CD4-positive, alpha-beta T cell (primary cell): Measurements from ENCODE around the gene SPP2. TPM values are rescaled to one million over a fixed set of nuclear protein-coding genes. Genes with fewer than 3 reads are reported as not detected.

Experiments
- ATAC-seq: fragments of 200-7000 bp; cut with Tn5 transposase; one replicate; pipeline ENCODE4 v1.10.0; 2022; ENCODE audit warnings: mild to moderate bottlenecking; ENCODE audit not compliant: poor library complexity
- CTCF ChIA-PET: fragments of 350-600 bp; sonication (Branson Sonifier 250); formaldehyde crosslinking; loops from one replicate; lab custom pipeline; 2021; ENCODE audit warnings: antibody characterized with exemption, inconsistent platforms; lab: Charles Lee
- POLR2A ChIA-PET: fragments of 350-600 bp; sonication (Branson Sonifier 250); formaldehyde crosslinking; loops from one replicate; lab custom pipeline; 2021; ENCODE audit warnings: antibody characterized with exemption, inconsistent platforms; lab: Charles Lee
- DNase-seq, 14 experiments: peaks; one replicate each; pipeline ENCODE4 v3.0.0-alpha.2; 2013 to 2020; ENCODE audit warnings: mixed read lengths in 2 of 14
- H3K27ac ChIP-seq, 2 donors: one replicate each; pipeline versions ENCODE4 v1.5.1 to v1.7.0; 2013; ENCODE audit warnings: low read length in 2 of 2, low read depth in 1 of 2, mild to moderate bottlenecking in 1 of 2
- H3K27me3 ChIP-seq, 2 experiments: 1 replicate in 1 of 2; 2 replicates in 1 of 2; pipeline versions ENCODE4 v1.6.1 to v1.7.0; 2013; ENCODE audit warnings: low read length in 2 of 2, control low read depth in 1 of 2, mild to moderate bottlenecking in 1 of 2, moderate library complexity in 1 of 2; ENCODE audit not compliant: insufficient read depth in 2 of 2, control insufficient read depth in 1 of 2
- H3K36me3 ChIP-seq: one replicate; pipeline ENCODE4 v1.6.1; 2013; ENCODE audit warnings: low read length, control low read depth; ENCODE audit not compliant: insufficient read depth
- H3K4me1 ChIP-seq: one replicate; pipeline ENCODE4 v1.6.1; 2013; ENCODE audit warnings: low read length, control low read depth; ENCODE audit not compliant: insufficient read depth
- H3K4me3 ChIP-seq: one replicate; pipeline ENCODE4 v1.5.1; 2013; ENCODE audit warnings: mild to moderate bottlenecking, low read length, moderate library complexity
- H3K9me3 ChIP-seq, 2 experiments: 1 replicate in 1 of 2; 2 replicates in 1 of 2; pipeline versions ENCODE4 v1.6.1 to v1.7.0; 2013; ENCODE audit warnings: low read length in 2 of 2, mild to moderate bottlenecking in 2 of 2, control low read depth in 1 of 2, moderate library complexity in 1 of 2; ENCODE audit not compliant: control insufficient read depth in 1 of 2, insufficient read depth in 1 of 2
- H3K27ac Mint-ChIP-seq: one replicate; pipeline ENCODE4 v1.8.0; 2020; ENCODE audit warnings: mixed read lengths
- H3K27me3 Mint-ChIP-seq: one replicate; pipeline ENCODE4 v1.8.0; 2021; ENCODE audit warnings: mixed read lengths
- H3K36me3 Mint-ChIP-seq: one replicate; pipeline ENCODE4 v1.8.0; 2021; ENCODE audit warnings: low read depth, mixed read lengths
- H3K4me1 Mint-ChIP-seq: one replicate; pipeline ENCODE4 v1.8.0; 2021; ENCODE audit warnings: low read depth, mixed read lengths
- H3K4me3 Mint-ChIP-seq: one replicate; pipeline ENCODE4 v1.8.0; 2020; ENCODE audit warnings: mild to moderate bottlenecking, mixed read lengths
- H3K9me3 Mint-ChIP-seq: one replicate; pipeline ENCODE4 v1.8.0; 2020; ENCODE audit warnings: mixed read lengths
- CTCF ChIP-seq: fragments of 200-600 bp; IDR thresholded peaks from one replicate; pipeline ENCODE4 v1.8.0; 2022; ENCODE audit warnings: antibody characterized with exemption, mild to moderate bottlenecking
- intact Hi-C, 2 experiments: fragments of 100-400 bp; cut with DNase I in 1 of 2; cut with micrococcal nuclease in 1 of 2; formaldehyde crosslinking; loops; one replicate each; pipeline versions ENCODE4 v1.15.1 to v1.9.0; 2023 to 2025; cut with DNase I, micrococcal nuclease
- total RNA-seq, 174 experiments: library from RNA in 2 of 174; stranded (reverse) in 2 of 174; gene quantifications; one replicate each; pipeline ENCODE4 v1.2.3 and lab custom pipeline; 2021 to 2026

The SPP2 gene
- total RNA-seq, 2 experiments from 2014 or later: not detected

- Histone ChIP-seq H3K4me1 (peaks cover 9% of the 10 kb centered on the region), H3K36me3 (no peaks in the 10 kb centered on the region), H3K9me3 (peaks cover 0 to 11% of the 10 kb centered on the region in 2 experiments), H3K27ac (no peak overlapping the region), H3K27me3 (no peaks in the 10 kb centered on the region), H3K4me3 (no peak overlapping the region)
- H3K27me3 Mint-ChIP-seq: no peaks in the 10 kb centered on the region
- ATAC-seq (no peak), DNase-seq (no peak)
- no peaks in the 10 kb centered on the region for H3K9me3 Mint-ChIP-seq
- H3K4me3 Mint-ChIP-seq: no peak overlapping the region
- no peaks in the 10 kb centered on the region for H3K36me3 Mint-ChIP-seq
- H3K27ac Mint-ChIP-seq: no peak overlapping the region
- TF ChIP-seq CTCF: no peak
- ChIA-PET POLR2A (no interaction called here), CTCF (no interaction called here)
- intact Hi-C loops: no loop called here
- peaks cover 5% of the 10 kb centered on the region for H3K4me1 Mint-ChIP-seq
Measured at GRCh38 chr2:234020332-234020731, 30.2 kb upstream of the SPP2 start.

GRCh38 chr2:234022424-234022823 lies 28.1 kb upstream of the SPP2 start:
- intact Hi-C loops: no loop called here
- ChIA-PET CTCF (no interaction called here), POLR2A (interaction anchor here (1.6 kb wide), 2 partner anchors 9 to 32 kb away, joined by 4 to 5 read pairs; no protein-coding TSS in a partner anchor)
- Mint-ChIP-seq H3K9me3 (no peaks in the 10 kb centered on the region), H3K4me3 (no peak overlapping the region), H3K27ac (no peak overlapping the region), H3K4me1 (peaks cover 26% of the 10 kb centered on the region), H3K36me3 (no peaks in the 10 kb centered on the region), H3K27me3 (no peaks in the 10 kb centered on the region)
- H3K27me3 ChIP-seq: no peaks in the 10 kb centered on the region
- H3K4me1 ChIP-seq: peaks cover 28% of the 10 kb centered on the region
- no peak overlapping the region for H3K27ac ChIP-seq
- no peak overlapping the region for H3K4me3 ChIP-seq
- TF ChIP-seq CTCF: no peak
- ATAC-seq (no peak), DNase-seq (no peak)
- H3K36me3 ChIP-seq: no peaks in the 10 kb centered on the region
- peaks cover 0 to 11% of the 10 kb centered on the region in 2 experiments for H3K9me3 ChIP-seq

- POLR2A ChIA-PET: interaction anchor here (0.9 to 3.1 kb wide), 3 partner anchors 22 to 77 kb away, joined by 3 to 14 read pairs (median 3); no protein-coding TSS in a partner anchor
- Mint-ChIP-seq H3K27me3 (no peaks in the 10 kb centered on the region), H3K4me3 (no peak overlapping the region), H3K27ac (no peak overlapping the region), H3K9me3 (no peaks in the 10 kb centered on the region), H3K4me1 (peaks cover 37% of the 10 kb centered on the region), H3K36me3 (no peaks in the 10 kb centered on the region)
- intact Hi-C loops: loop anchor here in 1 of 2 experiments (2.0 kb wide), 1 partner anchor 34 kb away; no protein-coding TSS in a partner anchor
- no peak for TF ChIP-seq CTCF
- Histone ChIP-seq H3K4me3 (no peak overlapping the region), H3K36me3 (no peaks in the 10 kb centered on the region), H3K27me3 (no peaks in the 10 kb centered on the region), H3K4me1 (peaks cover 46% of the 10 kb centered on the region), H3K9me3 (peaks cover 0 to 11% of the 10 kb centered on the region in 2 experiments), H3K27ac (no peak overlapping the region)
- no peak for ATAC-seq
- DNase-seq: no peak
- CTCF ChIA-PET: no interaction called here
Measured at GRCh38 chr2:234024304-234024703, 26.2 kb upstream of the SPP2 start.
